ENCODE measurements around the gene ABCB9.

DNA sequence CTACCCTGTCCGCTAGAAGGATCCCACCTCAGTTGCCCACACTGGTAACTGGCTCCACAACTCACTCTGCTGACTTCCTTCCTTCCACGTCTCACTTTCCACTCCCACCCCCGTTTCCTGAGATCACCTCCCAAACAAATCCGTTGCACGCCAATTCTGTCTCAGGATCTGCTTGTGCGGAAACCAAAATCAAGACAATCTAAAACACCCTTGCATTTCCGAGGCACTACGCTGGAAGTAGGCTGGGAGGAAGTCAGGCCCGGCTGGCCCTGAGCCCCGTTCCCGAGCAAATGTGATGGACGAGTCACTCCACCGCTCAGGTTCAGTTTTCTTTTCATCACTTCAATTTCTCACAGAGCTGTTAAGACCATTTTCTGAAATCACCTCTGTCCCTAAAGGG lies 23.1 kb downstream of the ABCB9 start:
- no peak for TF ChIP-seq EP300 (conservative IDR thresholded peaks at IDR 0.05; ENCODE audit: poor library complexity, severe bottlenecking)
- TF ChIP-seq POLR2AphosphoS5 (IDR thresholded peaks at IDR 0.05), result no peak
- TF ChIP-seq, protein P1, sequence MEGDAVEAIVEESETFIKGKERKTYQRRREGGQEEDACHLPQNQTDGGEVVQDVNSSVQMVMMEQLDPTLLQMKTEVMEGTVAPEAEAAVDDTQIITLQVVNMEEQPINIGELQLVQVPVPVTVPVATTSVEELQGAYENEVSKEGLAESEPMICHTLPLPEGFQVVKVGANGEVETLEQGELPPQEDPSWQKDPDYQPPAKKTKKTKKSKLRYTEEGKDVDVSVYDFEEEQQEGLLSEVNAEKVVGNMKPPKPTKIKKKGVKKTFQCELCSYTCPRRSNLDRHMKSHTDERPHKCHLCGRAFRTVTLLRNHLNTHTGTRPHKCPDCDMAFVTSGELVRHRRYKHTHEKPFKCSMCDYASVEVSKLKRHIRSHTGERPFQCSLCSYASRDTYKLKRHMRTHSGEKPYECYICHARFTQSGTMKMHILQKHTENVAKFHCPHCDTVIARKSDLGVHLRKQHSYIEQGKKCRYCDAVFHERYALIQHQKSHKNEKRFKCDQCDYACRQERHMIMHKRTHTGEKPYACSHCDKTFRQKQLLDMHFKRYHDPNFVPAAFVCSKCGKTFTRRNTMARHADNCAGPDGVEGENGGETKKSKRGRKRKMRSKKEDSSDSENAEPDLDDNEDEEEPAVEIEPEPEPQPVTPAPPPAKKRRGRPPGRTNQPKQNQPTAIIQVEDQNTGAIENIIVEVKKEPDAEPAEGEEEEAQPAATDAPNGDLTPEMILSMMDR (IDR thresholded peaks at IDR 0.05; ENCODE audit: poor library complexity, severe bottlenecking), result no peak
